ENCODE results near the gene SCAMP4.
"Not testable (repeated sequence)": the region's sequence is repeated elsewhere in the genome, so short reads cannot be mapped to it uniquely, and the experiment has no call there.

Gene SCAMP4

GRCh38 chr19:1882786-1883692 lies 22.2 kb upstream of the SCAMP4 start:
- DNase-seq (ENCODE audit: low read depth in 2 of 2, low spot score in 1 of 2): no peak

GRCh38 chr19:1883784-1884183 lies 21.4 kb upstream of the SCAMP4 start:
- DNase-seq (ENCODE audit: low read depth in 2 of 2, low spot score in 1 of 2): no peak

- DNase-seq (ENCODE audit: low read depth in 2 of 2, low spot score in 1 of 2): no peak
Observed at GRCh38 chr19:1884291-1884718, 20.9 kb upstream of the SCAMP4 start.

- DNase-seq (ENCODE audit: low read depth in 2 of 2, low spot score in 1 of 2): no peak
Observed at GRCh38 chr19:1884719-1885334, 20.4 kb upstream of the SCAMP4 start.

- peak; percentile 89 to 93 for DNase-seq (ENCODE audit: low read depth in 2 of 2, low spot score in 1 of 2)
Observed at GRCh38 chr19:1885398-1886119, 19.6 kb upstream of the SCAMP4 start, which contains the start of gene ABHD17A. TSS of gene ABHD17A (minus strand) at chr19:1885496. CDS start at chr19:1881566, 3,930 bp downstream.

GRCh38 chr19:1886360-1886759 lies 18.8 kb upstream of the SCAMP4 start:
- not testable (repeated sequence) for DNase-seq (ENCODE audit: low read depth in 2 of 2, low spot score in 1 of 2)

GRCh38 chr19:1888385-1888784 lies 16.8 kb upstream of the SCAMP4 start:
- DNase-seq (ENCODE audit: low read depth in 2 of 2, low spot score in 1 of 2): no peak

GRCh38 chr19:1889907-1890306 lies 15.3 kb upstream of the SCAMP4 start:
- no peak for DNase-seq (ENCODE audit: low read depth in 2 of 2, low spot score in 1 of 2)

- DNase-seq (ENCODE audit: low read depth in 2 of 2, low spot score in 1 of 2): no peak
Observed at GRCh38 chr19:1893791-1894190, 11.4 kb upstream of the SCAMP4 start.

GRCh38 chr19:1896508-1896907 lies 8.7 kb upstream of the SCAMP4 start:
- no peak for DNase-seq (ENCODE audit: low read depth in 2 of 2, low spot score in 1 of 2)

- DNase-seq (ENCODE audit: low read depth in 2 of 2, low spot score in 1 of 2): no peak
Observed at GRCh38 chr19:1901940-1902404, 3.2 kb upstream of the SCAMP4 start.

GRCh38 chr19:1902923-1903322 lies 2.3 kb upstream of the SCAMP4 start:
- no peak for DNase-seq (ENCODE audit: low read depth in 2 of 2, low spot score in 1 of 2)

GRCh38 chr19:1904860-1905109 lies 414 bp upstream of the SCAMP4 start:
- no peak for DNase-seq (ENCODE audit: low read depth in 2 of 2, low spot score in 1 of 2)

- DNase-seq (ENCODE audit: low read depth in 2 of 2, low spot score in 1 of 2): no peak
Observed at GRCh38 chr19:1905863-1906375, 720 bp downstream of the SCAMP4 start.

- DNase-seq (ENCODE audit: low read depth in 2 of 2, low spot score in 1 of 2): no peak
Observed at GRCh38 chr19:1906985-1907562, 1.9 kb downstream of the SCAMP4 start.

- DNase-seq (ENCODE audit: low read depth in 2 of 2, low spot score in 1 of 2): no peak
Observed at GRCh38 chr19:1907563-1908363, 2.6 kb downstream of the SCAMP4 start.

GRCh38 chr19:1908364-1908678 lies 3.1 kb downstream of the SCAMP4 start:
- no peak for DNase-seq (ENCODE audit: low read depth in 2 of 2, low spot score in 1 of 2)

- DNase-seq (ENCODE audit: low read depth in 2 of 2, low spot score in 1 of 2): no peak
Observed at GRCh38 chr19:1909761-1910080, 4.5 kb downstream of the SCAMP4 start.

- DNase-seq (ENCODE audit: low read depth in 2 of 2, low spot score in 1 of 2): no peak
Observed at GRCh38 chr19:1910177-1910576, 5.0 kb downstream of the SCAMP4 start.

GRCh38 chr19:1911098-1911497 lies 5.9 kb downstream of the SCAMP4 start:
- no peak for DNase-seq (ENCODE audit: low read depth in 2 of 2, low spot score in 1 of 2)

GRCh38 chr19:1911995-1912394 lies 6.8 kb downstream of the SCAMP4 start:
- DNase-seq (ENCODE audit: low read depth in 2 of 2, low spot score in 1 of 2): no peak

Data from stimulated activated CD8-positive, alpha-beta memory T cell treated with anti-CD3 and anti-CD28 coated beads, Interleukin-4, amount 100 ng/mL, for 4 hours (primary cell).